Breast epithelium (tissue), 3 donors: ENCODE data around the gene CRYBB3.
A peak's percentile ranks its signal among the peaks of the same experiment; 100 is the strongest.

ENCODE experiments used
- POLR2AphosphoS5 ChIP-seq, 3 donors: sonication (generic); formaldehyde crosslinking; IDR thresholded peaks; one replicate each; pipeline ENCODE4 v1.6.1; 2017; ENCODE audit warnings: antibody characterized with exemption in 3 of 3
- TF ChIP-seq, protein P1 (sequence below), 3 donors: fragments of 450-650 bp; IDR thresholded peaks; one replicate each; pipeline ENCODE4 v1.5.1; 2016 to 2017; ENCODE audit warnings: antibody characterized with exemption in 3 of 3, mild to moderate bottlenecking in 3 of 3, moderate library complexity in 3 of 3

DNA sequence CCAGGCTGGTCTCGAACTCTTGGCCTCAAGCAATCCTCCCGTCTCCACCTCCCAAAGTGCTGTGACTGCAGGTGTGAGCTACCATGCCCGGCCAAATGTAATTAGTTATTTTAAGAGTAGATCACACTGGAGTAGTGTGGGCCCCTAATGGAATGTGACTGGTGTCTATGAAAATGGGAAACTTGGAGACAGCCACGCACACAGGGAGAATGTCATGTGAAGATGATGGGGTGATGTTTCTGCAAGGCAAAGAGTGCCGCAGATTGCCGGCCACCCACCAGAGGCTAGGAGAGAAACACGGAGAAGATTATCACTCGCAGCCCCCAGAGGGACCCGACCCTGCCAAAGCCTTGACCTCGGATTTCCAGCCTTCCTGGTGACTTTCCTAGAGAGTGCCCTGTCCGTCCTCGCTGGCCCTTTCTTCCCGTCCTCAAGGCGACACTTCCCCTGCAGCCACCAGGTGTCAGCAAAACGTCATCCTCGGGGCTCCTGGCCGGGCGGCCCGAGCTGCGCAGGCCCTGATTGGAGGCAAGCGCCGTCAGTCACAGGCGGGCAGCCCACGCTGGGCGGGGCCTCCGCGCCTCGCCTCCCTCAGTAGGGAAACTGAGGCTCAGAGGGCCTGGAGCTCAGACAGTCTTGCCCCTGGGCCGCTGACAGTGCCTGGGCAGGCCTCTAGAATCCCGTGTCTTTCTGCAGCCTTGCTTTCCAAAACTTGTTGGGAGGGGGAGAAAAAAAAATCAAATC, 36.1 kb downstream of the CRYBB3 start:
- TF ChIP-seq, protein P1, sequence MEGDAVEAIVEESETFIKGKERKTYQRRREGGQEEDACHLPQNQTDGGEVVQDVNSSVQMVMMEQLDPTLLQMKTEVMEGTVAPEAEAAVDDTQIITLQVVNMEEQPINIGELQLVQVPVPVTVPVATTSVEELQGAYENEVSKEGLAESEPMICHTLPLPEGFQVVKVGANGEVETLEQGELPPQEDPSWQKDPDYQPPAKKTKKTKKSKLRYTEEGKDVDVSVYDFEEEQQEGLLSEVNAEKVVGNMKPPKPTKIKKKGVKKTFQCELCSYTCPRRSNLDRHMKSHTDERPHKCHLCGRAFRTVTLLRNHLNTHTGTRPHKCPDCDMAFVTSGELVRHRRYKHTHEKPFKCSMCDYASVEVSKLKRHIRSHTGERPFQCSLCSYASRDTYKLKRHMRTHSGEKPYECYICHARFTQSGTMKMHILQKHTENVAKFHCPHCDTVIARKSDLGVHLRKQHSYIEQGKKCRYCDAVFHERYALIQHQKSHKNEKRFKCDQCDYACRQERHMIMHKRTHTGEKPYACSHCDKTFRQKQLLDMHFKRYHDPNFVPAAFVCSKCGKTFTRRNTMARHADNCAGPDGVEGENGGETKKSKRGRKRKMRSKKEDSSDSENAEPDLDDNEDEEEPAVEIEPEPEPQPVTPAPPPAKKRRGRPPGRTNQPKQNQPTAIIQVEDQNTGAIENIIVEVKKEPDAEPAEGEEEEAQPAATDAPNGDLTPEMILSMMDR (IDR thresholded peaks at IDR 0.05) = peak in 2 of 3 donors; percentile 51 to 68
- no peak for TF ChIP-seq POLR2AphosphoS5 (IDR thresholded peaks at IDR 0.05)
